Liver (tissue), 9 donors: ENCODE measurements around the gene NHP2. TPM values are rescaled to one million over a fixed set of nuclear protein-coding genes. Genes with fewer than 3 reads are reported as not detected.

Experiments used
- DNase-seq: peaks from one replicate; pipeline ENCODE4 v3.0.0-alpha.2; 2017; ENCODE audit warnings: low spot score
- H3K27ac ChIP-seq, 2 donors: one replicate each; pipeline ENCODE4 v1.7.0; 2013; ENCODE audit warnings: inconsistent platforms in 2 of 2, low read length in 2 of 2, control low read depth in 1 of 2, low read depth in 1 of 2, mild to moderate bottlenecking in 1 of 2
- H3K27me3 ChIP-seq, 4 donors: one replicate each; pipeline versions ENCODE4 v1.6.1 to v1.7.0; 2013; ENCODE audit warnings: low read length in 3 of 4, inconsistent platforms in 1 of 4, mild to moderate bottlenecking in 1 of 4, moderate library complexity in 1 of 4; ENCODE audit not compliant: control insufficient read depth in 4 of 4, insufficient read depth in 4 of 4
- H3K36me3 ChIP-seq, 4 donors: one replicate each; pipeline versions ENCODE4 v1.6.1 to v1.7.0; 2013; ENCODE audit warnings: low read length in 3 of 4, mild to moderate bottlenecking in 3 of 4, low read depth in 1 of 4, moderate library complexity in 1 of 4; ENCODE audit not compliant: control insufficient read depth in 4 of 4, insufficient read depth in 3 of 4
- H3K4me1 ChIP-seq, 4 donors: one replicate each; pipeline versions ENCODE4 v1.6.1 to v1.7.0; 2013; ENCODE audit warnings: low read length in 3 of 4, mild to moderate bottlenecking in 3 of 4, moderate library complexity in 1 of 4; ENCODE audit not compliant: control insufficient read depth in 4 of 4, insufficient read depth in 4 of 4
- H3K4me3 ChIP-seq, 3 donors: one replicate each; pipeline versions ENCODE4 v1.6.1 to v1.7.0; 2013; ENCODE audit warnings: low read length in 3 of 3, control low read depth in 1 of 3, low read depth in 1 of 3, mild to moderate bottlenecking in 1 of 3
- H3K9ac ChIP-seq, 2 donors: one replicate each; pipeline ENCODE4 v1.7.0; 2013; ENCODE audit warnings: low read length in 2 of 2, mild to moderate bottlenecking in 2 of 2, moderate library complexity in 2 of 2, control low read depth in 1 of 2, low read depth in 1 of 2
- H3K9me3 ChIP-seq, 4 donors: one replicate each; pipeline versions ENCODE4 v1.6.1 to v1.7.0; 2013; ENCODE audit warnings: low read length in 3 of 4; ENCODE audit not compliant: control insufficient read depth in 4 of 4
- CTCF ChIP-seq: fragments of 150-350 bp; IDR thresholded peaks from 2 replicates; pipeline ENCODE4 v1.5.1; 2017; ENCODE audit warnings: improper control_type of control experiment, low read depth, low read length; ENCODE audit not compliant: missing input control
- EGR1 ChIP-seq, 2 donors: IDR thresholded peaks; 2 replicates each; pipeline ENCODE4 v1.6.1; 2016 to 2018; ENCODE audit warnings: antibody characterized with exemption in 2 of 2, low read depth in 2 of 2
- FOXA1 ChIP-seq: IDR thresholded peaks from 2 replicates; pipeline ENCODE4 v1.6.1; 2016; ENCODE audit warnings: antibody characterized with exemption
- FOXA2 ChIP-seq: IDR thresholded peaks from 2 replicates; pipeline ENCODE4 v1.6.1; 2016; ENCODE audit warnings: antibody characterized with exemption
- GABPA ChIP-seq, 2 donors: IDR thresholded peaks in 1 of 2; conservative IDR thresholded peaks in 1 of 2; 2 replicates each; pipeline ENCODE4 v1.6.1; 2016; ENCODE audit warnings: antibody characterized with exemption in 2 of 2, mild to moderate bottlenecking in 1 of 2, moderate library complexity in 1 of 2
- JUND ChIP-seq, 2 donors: IDR thresholded peaks; 2 replicates each; pipeline ENCODE4 v1.6.1; 2016; ENCODE audit warnings: antibody characterized with exemption in 2 of 2
- MAX ChIP-seq: IDR thresholded peaks from 2 replicates; pipeline ENCODE4 v1.6.1; 2016; ENCODE audit warnings: antibody characterized with exemption
- NR2F2 ChIP-seq: IDR thresholded peaks from 2 replicates; pipeline ENCODE4 v1.6.1; 2016; ENCODE audit warnings: antibody characterized with exemption
- RAD21 ChIP-seq, 2 donors: IDR thresholded peaks; 2 replicates each; pipeline ENCODE4 v1.6.1; 2016; ENCODE audit warnings: antibody characterized with exemption in 2 of 2, mild to moderate bottlenecking in 2 of 2
- REST ChIP-seq: IDR thresholded peaks from 2 replicates; pipeline ENCODE4 v1.6.1; 2016; ENCODE audit warnings: antibody characterized with exemption, mild to moderate bottlenecking
- RXRA ChIP-seq, 2 donors: IDR thresholded peaks; 2 replicates each; pipeline ENCODE4 v1.6.1; 2017 to 2018; ENCODE audit warnings: antibody characterized with exemption in 2 of 2, mild to moderate bottlenecking in 1 of 2
- SP1 ChIP-seq: IDR thresholded peaks from 2 replicates; pipeline ENCODE4 v1.6.1; 2018; ENCODE audit warnings: antibody characterized with exemption, mild to moderate bottlenecking
- WGBS: extraction: QIAGEN DNeasy Blood & Tissue Kit; methylation state at CpG from one replicate; pipeline ENCODE4 v1.1.7; 2013; 5-methylcytosine and 5-hydroxymethylcytosine counted together
- polyA plus RNA-seq, 2 donors: library from polyadenylated mRNA; stranded (reverse) in 1 of 2; unstranded in 1 of 2; fragments of 200-250 nt in 1 of 2; fragments of >200 nt in 1 of 2; fragmentation: Nextera tagmentation in 1 of 2; extraction: Ambion mirVana in 1 of 2; gene quantifications; one replicate each; pipeline versions ENCODE4 v1.2.1 to v1.2.3, GENCODE V29; 2013 to 2015
- total RNA-seq, 2 donors: library from RNA; depleted of rRNA; stranded (reverse); fragments of >200 nt; gene quantifications; one replicate each; pipeline ENCODE4 v1.2.3, GENCODE V29; 2014
- TF ChIP-seq, protein P1 (sequence below): IDR thresholded peaks from 2 replicates; pipeline ENCODE4 v1.6.1; 2016; ENCODE audit warnings: antibody characterized with exemption
- donor health status: healthy.
- donor health status: healthy.
- donor health status: healthy.
- donor health status: healthy.
- donor health status: healthy.

NHP2 gene
- total and polyA plus RNA-seq, 4 donors: 44.1 to 124 (median 62.6) TPM

DNA sequence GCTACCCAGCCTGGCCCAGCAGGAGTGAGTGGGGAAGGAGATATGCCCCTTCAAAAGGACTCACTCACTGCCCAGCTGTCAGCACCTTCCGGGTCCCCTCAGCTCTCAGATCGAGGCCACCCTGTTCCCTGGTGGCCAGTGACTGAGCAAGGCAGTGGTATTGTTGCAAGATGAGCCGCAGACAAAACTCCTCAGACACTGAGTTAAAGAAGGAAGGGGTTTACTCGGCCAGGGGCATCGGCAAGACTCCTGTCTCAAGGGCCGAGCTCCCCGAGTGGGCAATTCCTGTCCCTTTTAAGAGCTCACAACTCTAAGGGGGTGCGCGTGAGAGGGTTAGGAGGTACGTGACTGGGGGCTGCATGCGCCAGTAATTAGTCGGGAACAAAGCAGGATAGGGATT, 50.1 kb downstream of the NHP2 start:
- H3K27ac ChIP-seq: no peak overlapping the region
- no peak for DNase-seq
- peaks cover 0 to 3% (median 0%) of the 10 kb centered on the region in 4 donors for H3K27me3 ChIP-seq
- H3K36me3 ChIP-seq: no peaks in the 10 kb centered on the region
- no peak overlapping the region for H3K4me3 ChIP-seq
- TF ChIP-seq FOXA1: no peak
- no peak for TF ChIP-seq SP1
- no peak for TF ChIP-seq MAX
- no peak for TF ChIP-seq RAD21 (IDR thresholded peaks at IDR 0.05)
- TF ChIP-seq, protein P1, sequence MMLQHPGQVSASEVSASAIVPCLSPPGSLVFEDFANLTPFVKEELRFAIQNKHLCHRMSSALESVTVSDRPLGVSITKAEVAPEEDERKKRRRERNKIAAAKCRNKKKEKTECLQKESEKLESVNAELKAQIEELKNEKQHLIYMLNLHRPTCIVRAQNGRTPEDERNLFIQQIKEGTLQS: no peak
- no peak for TF ChIP-seq FOXA2
- TF ChIP-seq CTCF: no peak
- TF ChIP-seq RXRA (IDR thresholded peaks at IDR 0.05): no peak
- no peak for TF ChIP-seq GABPA (IDR thresholded peaks at IDR 0.05 in 1 of 2, conservative IDR thresholded peaks at IDR 0.05 in 1 of 2)
- no peak for TF ChIP-seq JUND (IDR thresholded peaks at IDR 0.05)
- no peak for TF ChIP-seq NR2F2
- no peak for TF ChIP-seq EGR1 (IDR thresholded peaks at IDR 0.05; ENCODE audit: low read depth in 2 of 2)
- no peak for TF ChIP-seq REST
- WGBS: 90% methylated on average over 12 of the region's 12 CpGs
- no peaks in the 10 kb centered on the region for H3K4me1 ChIP-seq
- no peaks in the 10 kb centered on the region for H3K9me3 ChIP-seq
- H3K9ac ChIP-seq: no peak overlapping the region

Other genes with a start within 250 kb of the NHP2 start
- not detected for gene PROP1, start 157.6 kb downstream of the NHP2 start, total RNA-seq
- not detected for gene PROP1, start 157.6 kb downstream of the NHP2 start, polyA plus RNA-seq
- gene N4BP3, start 40.4 kb downstream of the NHP2 start, total RNA-seq: under 1 TPM; 0.08 to 0.28 TPM
- under 1 TPM in 1 of 2 donors, not detected in 1; 0.06 TPM for gene N4BP3, start 40.4 kb downstream of the NHP2 start, polyA plus RNA-seq
- 10 to 100 TPM; 21.6 to 24.8 TPM for gene RMND5B, start 22.9 kb downstream of the NHP2 start, total RNA-seq
- 10 to 100 TPM; 13.4 to 21.8 TPM for gene RMND5B, start 22.9 kb downstream of the NHP2 start, polyA plus RNA-seq
- gene GMCL2, start 33.5 kb upstream of the NHP2 start, total RNA-seq: not detected
- gene GMCL2, start 33.5 kb upstream of the NHP2 start, polyA plus RNA-seq: not detected
- 10 to 100 TPM; 41.4 to 59.4 TPM for gene HNRNPAB, start 50.6 kb upstream of the NHP2 start, total RNA-seq
- 10 to 100 TPM; 33.7 to 66.3 TPM for gene HNRNPAB, start 50.6 kb upstream of the NHP2 start, polyA plus RNA-seq
- 100 to 1,000 TPM in 1 of 2 donors, 10 to 100 TPM in 1; 25.6 to 103 TPM for gene PHYKPL, start 78.9 kb upstream of the NHP2 start, total RNA-seq
- gene PHYKPL, start 78.9 kb upstream of the NHP2 start, polyA plus RNA-seq: 10 to 100 TPM; 38.3 to 51.7 TPM